Natural killer cell (primary cell): ENCODE measurements around the gene RGS16. TPM values are rescaled to one million over a fixed set of nuclear protein-coding genes. Genes with fewer than 3 reads are reported as not detected.

Source experiments
- ATAC-seq, 3 donors: fragments of 150-1000 bp in 2 of 3; fragments of 200-7000 bp in 1 of 3; cut with Tn5 transposase; 1 replicate in 1 of 3; 2 replicates in 2 of 3; pipeline ENCODE4 v1.10.0; 2021; ENCODE audit warnings: mild to moderate bottlenecking in 2 of 3, moderate library complexity in 2 of 3
- DNase-seq, 2 donors: peaks; one replicate each; pipeline versions ENCODE4 v3.0.0 to v3.0.0-alpha.2; 2013 to 2021; ENCODE audit warnings: mixed read lengths in 1 of 2
- H3K27ac ChIP-seq: one replicate; pipeline ENCODE4 v1.5.1; 2013; ENCODE audit warnings: mild to moderate bottlenecking, low read length
- H3K27me3 ChIP-seq: one replicate; pipeline ENCODE4 v1.6.1; 2013; ENCODE audit warnings: low read length; ENCODE audit not compliant: control insufficient read depth, insufficient read depth
- H3K36me3 ChIP-seq: one replicate; pipeline ENCODE4 v1.6.1; 2013; ENCODE audit warnings: low read length; ENCODE audit not compliant: control insufficient read depth, insufficient read depth
- H3K4me1 ChIP-seq: one replicate; pipeline ENCODE4 v1.6.1; 2013; ENCODE audit warnings: low read length; ENCODE audit not compliant: control insufficient read depth, insufficient read depth
- H3K4me3 ChIP-seq: one replicate; pipeline ENCODE4 v1.5.1; 2013; ENCODE audit warnings: low read length
- H3K9me3 ChIP-seq: one replicate; pipeline ENCODE4 v1.6.1; 2013; ENCODE audit warnings: low read length; ENCODE audit not compliant: control insufficient read depth, insufficient read depth
- H3K27ac Mint-ChIP-seq, 2 donors: one replicate each; pipeline ENCODE4 v1.8.0; 2022; ENCODE audit warnings: mild to moderate bottlenecking in 2 of 2, mixed read lengths in 2 of 2, moderate library complexity in 1 of 2
- H3K27me3 Mint-ChIP-seq, 2 donors: one replicate each; pipeline ENCODE4 v1.8.0; 2022; ENCODE audit warnings: low read depth in 2 of 2, mixed read lengths in 2 of 2
- H3K36me3 Mint-ChIP-seq: one replicate; pipeline ENCODE4 v1.8.0; 2022; ENCODE audit warnings: mixed read lengths
- H3K4me1 Mint-ChIP-seq, 2 donors: one replicate each; pipeline ENCODE4 v1.8.0; 2022; ENCODE audit warnings: mixed read lengths in 2 of 2
- H3K4me3 Mint-ChIP-seq: one replicate; pipeline ENCODE4 v1.8.0; 2022; ENCODE audit warnings: mild to moderate bottlenecking, moderate library complexity, mixed read lengths
- H3K9me3 Mint-ChIP-seq, 2 donors: one replicate each; pipeline ENCODE4 v1.8.0; 2022; ENCODE audit warnings: mixed read lengths in 2 of 2
- CTCF ChIP-seq: fragments of 200-600 bp; IDR thresholded peaks from one replicate; pipeline ENCODE4 v1.8.0; 2022; ENCODE audit warnings: antibody characterized with exemption
- WGBS: methylation state at CpG from one replicate; pipeline ENCODE4 v1.1.7; 2013; ENCODE audit warnings: missing lambda C conversion rate; ENCODE audit not compliant: insufficient coverage; 5-methylcytosine and 5-hydroxymethylcytosine counted together
- intact Hi-C: fragments of 100-400 bp; cut with micrococcal nuclease; formaldehyde crosslinking; loops from one replicate; pipeline ENCODE4 v1.14.2; 2022
- total RNA-seq, 4 donors: library from RNA; stranded (reverse); fragments of 120-200 nt in 1 of 4; gene quantifications; one replicate each; pipeline versions ENCODE4 v1.2.3 to v1.2.4, GENCODE V29; 2013 to 2022

RGS16 gene
- total RNA-seq, 3 donors from 2014 or later (not counting 1 experiment from before 2014, with no cell fraction given) = 1.3 to 9.6 (median 4.2) TPM

GRCh38 chr1:182611787-182612186 is 7.6 kb upstream of the RGS16 start:
- WGBS = 84% methylated on average over 8 of the region's 8 CpGs
- no peak overlapping the region for H3K4me3 ChIP-seq
- Mint-ChIP-seq H3K36me3 (no peaks in the 10 kb centered on the region), H3K27me3 (peaks cover 73 to 79% of the 10 kb centered on the region in 2 donors), H3K4me3 (no peak overlapping the region), H3K27ac (no peak overlapping the region), H3K9me3 (no peaks in the 10 kb centered on the region), H3K4me1 (peaks cover 30% of the 10 kb centered on the region in 2 donors)
- DNase-seq = no peak
- H3K27me3 ChIP-seq = peaks cover 49% of the 10 kb centered on the region
- H3K36me3 ChIP-seq = no peaks in the 10 kb centered on the region
- H3K27ac ChIP-seq = no peak overlapping the region
- no peaks in the 10 kb centered on the region for H3K9me3 ChIP-seq
- no peak for ATAC-seq
- TF ChIP-seq CTCF = no peak
- intact Hi-C loops = no loop called here
- peaks cover 30% of the 10 kb centered on the region for H3K4me1 ChIP-seq

GRCh38 chr1:182611326-182611725 is 7.1 kb upstream of the RGS16 start:
- no peak for DNase-seq
- Mint-ChIP-seq H3K4me3 (no peak overlapping the region), H3K36me3 (no peaks in the 10 kb centered on the region), H3K9me3 (no peaks in the 10 kb centered on the region), H3K4me1 (peaks cover 26% of the 10 kb centered on the region in 2 donors), H3K27me3 (peaks cover 68 to 74% of the 10 kb centered on the region in 2 donors), H3K27ac (no peak overlapping the region)
- WGBS = no CpG with 5 or more reads among the region's 1 CpG
- no peak for TF ChIP-seq CTCF
- ATAC-seq = no peak
- H3K9me3 ChIP-seq = no peaks in the 10 kb centered on the region
- no peaks in the 10 kb centered on the region for H3K36me3 ChIP-seq
- peaks cover 44% of the 10 kb centered on the region for H3K27me3 ChIP-seq
- peaks cover 25% of the 10 kb centered on the region for H3K4me1 ChIP-seq
- H3K27ac ChIP-seq = no peak overlapping the region
- H3K4me3 ChIP-seq = no peak overlapping the region
- intact Hi-C loops = no loop called here

- intact Hi-C loops = no loop called here
- no peaks in the 10 kb centered on the region for H3K9me3 ChIP-seq
- Mint-ChIP-seq H3K4me1 (peaks cover 19% of the 10 kb centered on the region in 2 donors), H3K4me3 (no peak overlapping the region), H3K27ac (no peak overlapping the region), H3K9me3 (no peaks in the 10 kb centered on the region), H3K36me3 (no peaks in the 10 kb centered on the region), H3K27me3 (peaks cover 62 to 68% of the 10 kb centered on the region in 2 donors)
- DNase-seq (no peak), ATAC-seq (no peak)
- TF ChIP-seq CTCF = no peak
- 90% methylated on average over 6 of the region's 6 CpGs for WGBS
- no peaks in the 10 kb centered on the region for H3K36me3 ChIP-seq
- H3K4me3 ChIP-seq = no peak overlapping the region
- peaks cover 19% of the 10 kb centered on the region for H3K4me1 ChIP-seq
- no peak overlapping the region for H3K27ac ChIP-seq
- H3K27me3 ChIP-seq = peaks cover 46% of the 10 kb centered on the region
Observed at GRCh38 chr1:182610606-182611194, 6.5 kb upstream of the RGS16 start.
